GM18873 (cell line): Measurements from ENCODE around the gene PTK6.
"Not testable (repeated sequence)": the region's sequence is repeated elsewhere in the genome, so short reads cannot be mapped to it uniquely, and the experiment has no call there.

Experiments
- ATAC-seq: cut with Tn5 transposase; IDR thresholded peaks from one replicate; pipeline ENCODE4 v1.9.1; 2021; ENCODE audit warnings: mild to moderate bottlenecking, moderate library complexity, moderate number of reproducible peaks; ENCODE audit not compliant: unreplicated experiment, low FRiP score

PTK6 gene

GRCh38 chr20:63484651-63485403, 52.3 kb downstream of the PTK6 start:
- no peak for ATAC-seq

GRCh38 chr20:63484236-63484635, 52.9 kb downstream of the PTK6 start:
- ATAC-seq = no peak

- no peak for ATAC-seq
These were observed 53.3 kb downstream of the PTK6 start for GRCh38 chr20:63483834-63484233.

DNA sequence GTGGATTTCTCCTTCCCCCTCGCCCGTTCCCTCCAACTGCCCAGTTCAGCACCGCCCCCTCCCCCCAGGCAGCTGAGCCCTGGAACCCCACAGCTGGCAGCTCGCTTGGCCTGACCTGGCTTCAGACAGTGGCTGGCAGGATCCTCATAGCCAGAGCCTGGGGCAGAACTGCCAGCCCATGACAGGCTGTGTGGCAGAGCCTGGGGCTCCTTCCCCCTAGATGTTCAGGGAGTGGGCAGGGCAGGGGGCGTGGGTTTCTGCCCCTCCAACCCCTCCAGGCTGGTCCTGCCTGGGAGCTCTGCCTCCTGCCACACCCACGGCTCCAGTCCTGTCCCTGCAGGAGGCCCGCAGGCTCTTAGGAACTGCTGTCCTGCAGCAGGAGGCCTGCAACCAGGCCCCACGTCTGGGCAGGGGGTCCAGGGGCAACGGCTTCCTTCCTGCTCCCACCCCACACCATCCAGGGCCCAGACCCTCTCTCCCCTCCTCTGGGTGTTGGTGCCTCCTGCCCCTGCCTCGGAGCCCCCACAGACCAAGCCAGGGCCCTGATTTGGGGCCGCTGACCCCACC, 55.1 kb downstream of the PTK6 start:
- ATAC-seq = no peak

- ATAC-seq = no peak
These were observed 55.7 kb downstream of the PTK6 start for GRCh38 chr20:63481503-63481902.

DNA sequence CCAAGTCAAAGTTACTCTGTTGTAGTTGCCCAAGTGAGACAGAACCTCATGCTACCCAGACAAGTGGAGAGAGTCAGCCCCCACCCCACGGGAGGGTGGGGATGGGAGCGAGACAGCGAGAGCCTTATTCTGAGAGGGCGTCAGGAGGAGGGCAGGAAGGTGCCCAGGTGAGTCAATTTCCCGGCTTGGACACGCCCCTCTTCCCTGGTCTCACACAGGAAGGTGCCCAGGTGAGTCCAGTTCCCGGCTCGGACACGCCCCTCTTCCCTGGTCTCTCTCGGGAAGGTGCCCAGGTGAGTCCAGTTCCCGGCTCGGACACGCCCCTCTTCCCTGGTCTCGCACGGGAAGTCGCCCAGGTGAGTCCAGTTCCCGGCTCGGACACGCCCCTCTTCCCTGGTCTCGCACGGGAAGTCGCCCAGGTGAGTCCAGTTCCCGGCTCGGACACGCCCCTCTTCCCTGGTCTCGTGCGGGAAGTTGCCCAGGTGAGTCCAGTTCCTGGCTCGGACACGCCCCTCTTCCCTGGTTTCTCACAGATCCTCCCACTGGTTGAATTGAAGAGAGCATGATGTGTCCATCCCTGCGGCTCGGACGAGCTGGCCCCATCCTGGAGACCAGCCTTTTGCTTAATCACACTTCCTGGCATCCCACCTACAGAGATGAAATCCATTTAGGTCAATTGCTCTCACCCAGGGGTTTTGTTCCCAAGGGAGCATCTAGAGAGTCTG, 57.3 kb downstream of the PTK6 start:
- not testable (repeated sequence) for ATAC-seq

- no peak for ATAC-seq
These were observed 58.6 kb downstream of the PTK6 start for GRCh38 chr20:63478346-63479302.
